H9 (cell line): ENCODE results near the gene CREB1. TPM values are rescaled to one million over a fixed set of nuclear protein-coding genes. Genes with fewer than 3 reads are reported as not detected.

ENCODE experiments used
- DNase-seq: peaks from one replicate; pipeline ENCODE4 v3.0.0-alpha.2; 2017
- H2AFZ ChIP-seq: one replicate; pipeline ENCODE4 v1.6.1; 2013; ENCODE audit warnings: mild to moderate bottlenecking, low read length, control low read depth, moderate library complexity
- H2AK5ac ChIP-seq: 2 replicates; pipeline ENCODE4 v1.6.1; 2013; ENCODE audit warnings: low read length, control low read depth, mixed read lengths; ENCODE audit not compliant: insufficient read length
- H2BK120ac ChIP-seq: one replicate; pipeline ENCODE4 v1.6.1; 2013; ENCODE audit warnings: low read depth, mild to moderate bottlenecking, low read length, control low read depth, inconsistent platforms; ENCODE audit not compliant: poor library complexity, severe bottlenecking
- H2BK12ac ChIP-seq: 2 replicates; pipeline ENCODE4 v1.6.1; 2013; ENCODE audit warnings: low read length, control low read depth, mixed read lengths, low read depth; ENCODE audit not compliant: insufficient read length
- H2BK15ac ChIP-seq: 2 replicates; pipeline ENCODE4 v1.6.1; 2013; ENCODE audit warnings: low read depth, low read length, control low read depth
- H2BK20ac ChIP-seq: one replicate; pipeline ENCODE4 v1.6.1; 2013; ENCODE audit warnings: low read depth, mild to moderate bottlenecking, low read length, control low read depth, inconsistent platforms; ENCODE audit not compliant: poor library complexity, severe bottlenecking
- H2BK5ac ChIP-seq: 2 replicates; pipeline ENCODE4 v1.6.1; 2013; ENCODE audit warnings: low read length, control low read depth, mixed read lengths; ENCODE audit not compliant: insufficient read length
- H3K14ac ChIP-seq: 2 replicates; pipeline ENCODE4 v1.6.1; 2013; ENCODE audit warnings: low read length, control low read depth; ENCODE audit not compliant: insufficient read depth
- H3K18ac ChIP-seq: 2 replicates; pipeline ENCODE4 v1.6.1; 2013; ENCODE audit warnings: low read depth, mild to moderate bottlenecking, mixed read lengths, low read length, control low read depth; ENCODE audit not compliant: insufficient read length
- H3K23ac ChIP-seq: 2 replicates; pipeline ENCODE4 v1.6.1; 2013; ENCODE audit warnings: low read length, control low read depth, mixed read lengths, low read depth; ENCODE audit not compliant: insufficient read length
- H3K23me2 ChIP-seq: 2 replicates; pipeline ENCODE4 v1.6.1; 2013; ENCODE audit warnings: low read depth, mild to moderate bottlenecking, mixed read lengths, low read length, control low read depth; ENCODE audit not compliant: insufficient read length, poor library complexity, severe bottlenecking
- H3K27ac ChIP-seq: 2 replicates; pipeline ENCODE4 v1.5.1; 2013; ENCODE audit warnings: low read length, control low read depth, mixed read lengths, low read depth; ENCODE audit not compliant: insufficient read length
- H3K27me3 ChIP-seq: 2 replicates; pipeline ENCODE4 v1.6.1; 2013; ENCODE audit warnings: low read length, control low read depth, inconsistent platforms; ENCODE audit not compliant: insufficient read depth
- H3K4ac ChIP-seq: 2 replicates; pipeline ENCODE4 v1.6.1; 2013; ENCODE audit warnings: low read depth, mild to moderate bottlenecking, control low read depth, inconsistent platforms, low read length, moderate library complexity
- H3K4me1 ChIP-seq: 2 replicates; pipeline ENCODE4 v1.6.1; 2013; ENCODE audit warnings: low read length, control low read depth, inconsistent platforms; ENCODE audit not compliant: insufficient read depth
- H3K4me2 ChIP-seq: 2 replicates; pipeline ENCODE4 v1.6.1; 2013; ENCODE audit warnings: low read length, control low read depth, mixed read lengths; ENCODE audit not compliant: insufficient read length, insufficient read depth
- H3K56ac ChIP-seq: 2 replicates; pipeline ENCODE4 v1.6.1; 2013; ENCODE audit warnings: low read depth, mild to moderate bottlenecking, mixed read lengths, low read length, control low read depth; ENCODE audit not compliant: insufficient read length
- H3K79me1 ChIP-seq: 2 replicates; pipeline ENCODE4 v1.6.1; 2013; ENCODE audit warnings: low read depth, mild to moderate bottlenecking, moderate library complexity, low read length, control low read depth, inconsistent platforms; ENCODE audit not compliant: insufficient read depth, poor library complexity, severe bottlenecking
- H3K79me2 ChIP-seq: 2 replicates; pipeline ENCODE4 v1.6.1; 2013; ENCODE audit warnings: low read length, control low read depth, inconsistent platforms; ENCODE audit not compliant: insufficient read depth
- H3K9ac ChIP-seq: 2 replicates; pipeline ENCODE4 v1.6.1; 2013; ENCODE audit warnings: low read length, control low read depth, mixed read lengths; ENCODE audit not compliant: insufficient read length; ENCODE audit errors: extremely low read depth
- H3K9me3 ChIP-seq: one replicate; pipeline ENCODE4 v1.6.1; 2013; ENCODE audit warnings: low read depth, low read length, inconsistent platforms; ENCODE audit not compliant: control insufficient read depth
- H3T11ph ChIP-seq: one replicate; pipeline ENCODE4 v1.6.1; 2013; ENCODE audit warnings: mild to moderate bottlenecking, low read length, control low read depth, inconsistent platforms
- H4K20me1 ChIP-seq: one replicate; pipeline ENCODE4 v1.6.1; 2013; ENCODE audit not compliant: control insufficient read depth, insufficient read length, insufficient read depth
- H4K5ac ChIP-seq: 2 replicates; pipeline ENCODE4 v1.6.1; 2013; ENCODE audit warnings: low read depth, mild to moderate bottlenecking, mixed read lengths, low read length, control low read depth; ENCODE audit not compliant: insufficient read length
- H4K8ac ChIP-seq: replicated peaks from 2 replicates; pipeline ENCODE4 v1.6.1; 2013; ENCODE audit warnings: low read length, control low read depth, mixed read lengths, low read depth; ENCODE audit not compliant: insufficient read length
- H4K91ac ChIP-seq: 2 replicates; pipeline ENCODE4 v1.6.1; 2013; ENCODE audit warnings: low read depth, mild to moderate bottlenecking, moderate library complexity, mixed read lengths, low read length, control low read depth; ENCODE audit not compliant: insufficient read length
- H3K27ac Mint-ChIP-seq, 3 experiments: 2 replicates in 2 of 3; 3 replicates in 1 of 3; pipeline ENCODE4 v1.8.0; 2020 to 2021; ENCODE audit warnings: mixed read lengths in 3 of 3, mild to moderate bottlenecking in 1 of 3, moderate library complexity in 1 of 3
- H3K27me3 Mint-ChIP-seq: 2 replicates; pipeline ENCODE4 v1.8.0; 2021; ENCODE audit warnings: low read depth, mild to moderate bottlenecking, moderate library complexity, mixed read lengths
- H3K36me3 Mint-ChIP-seq, 3 experiments: 2 replicates in 2 of 3; 3 replicates in 1 of 3; pipeline ENCODE4 v1.8.0; 2020 to 2021; ENCODE audit warnings: low read depth in 3 of 3, mixed read lengths in 3 of 3; ENCODE audit not compliant: insufficient read depth in 1 of 3
- H3K4me1 Mint-ChIP-seq, 2 experiments: 2 replicates each; pipeline ENCODE4 v1.8.0; 2020; ENCODE audit warnings: mixed read lengths in 2 of 2
- H3K4me3 Mint-ChIP-seq, 2 experiments: 2 replicates in 1 of 2; 3 replicates in 1 of 2; pipeline ENCODE4 v1.8.0; 2020 to 2021; ENCODE audit warnings: mild to moderate bottlenecking in 2 of 2, mixed read lengths in 2 of 2, moderate library complexity in 1 of 2
- H3K9me3 Mint-ChIP-seq, 2 experiments: 2 replicates in 1 of 2; 3 replicates in 1 of 2; pipeline ENCODE4 v1.8.0; 2020; ENCODE audit warnings: mild to moderate bottlenecking in 2 of 2, mixed read lengths in 2 of 2, moderate library complexity in 1 of 2
- WGBS: extraction: QIAGEN DNeasy Blood & Tissue Kit; methylation state at CpG from one replicate; pipeline ENCODE4 v1.1.7; 2013; ENCODE audit warnings: missing lambda C conversion rate, low lambda C conversion rate, mixed read lengths; ENCODE audit not compliant: insufficient read length; ENCODE audit errors: extremely low coverage; 5-methylcytosine and 5-hydroxymethylcytosine counted together
- total RNA-seq: library from RNA; stranded (reverse); gene quantifications from 2 replicates; pipeline ENCODE4 v1.2.1, GENCODE V29; 2021
- TF ChIP-seq, protein P1 (sequence below): fragments of 200-600 bp; sonication (generic); conservative IDR thresholded peaks from 3 replicates; pipeline ENCODE4 v1.8.0; 2021; ENCODE audit warnings: antibody characterized with exemption, mild to moderate bottlenecking

The CREB1 gene
- total RNA-seq, 1 experiment from 2014 or later: 103 TPM

DNA sequence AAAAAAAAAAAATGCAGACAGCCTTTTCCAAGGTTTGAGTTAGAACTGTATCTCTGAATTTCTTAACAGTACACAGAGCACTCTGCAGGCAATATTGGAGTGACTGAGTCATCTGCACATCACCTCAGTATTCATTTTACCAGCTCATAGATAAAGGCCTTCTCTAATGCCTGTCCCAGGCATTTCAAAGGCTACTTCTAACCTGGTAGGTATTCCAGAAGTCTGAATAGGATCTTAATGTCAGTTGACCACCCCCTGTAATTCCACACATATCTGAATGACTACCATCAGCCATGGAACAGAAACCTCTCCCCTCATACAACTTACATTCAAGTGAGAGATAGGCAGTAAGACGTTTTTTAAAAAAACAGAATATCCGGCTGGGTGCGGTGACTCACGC is 86.4 kb downstream of the CREB1 start:
- Mint-ChIP-seq H3K9me3 (no peaks in the 10 kb centered on the region), H3K4me3 (no peak overlapping the region), H3K27me3 (no peaks in the 10 kb centered on the region), H3K4me1 (peaks cover 4 to 12% of the 10 kb centered on the region in 2 experiments; a peak in 3 of 4 replicates), H3K27ac (no peak overlapping the region; a peak in 1 of 7 replicates), H3K36me3 (peaks cover 42 to 77% (median 58%) of the 10 kb centered on the region in 3 experiments)
- Histone ChIP-seq H4K5ac (no peak overlapping the region), H3K4me2 (no peak overlapping the region), H3K4ac (no peak overlapping the region), H3K23me2 (no peaks in the 10 kb centered on the region), H3K4me1 (no peaks in the 10 kb centered on the region), H3K79me2 (no peaks in the 10 kb centered on the region), H2AFZ (no peak overlapping the region), H4K20me1 (no peaks in the 10 kb centered on the region), H3K14ac (no peak overlapping the region), H4K8ac (no peak overlapping the region), H4K91ac (no peak overlapping the region), H2BK5ac (no peak overlapping the region), H3K27me3 (no peaks in the 10 kb centered on the region), H2AK5ac (no peak overlapping the region), H3K27ac (no peak overlapping the region), H2BK20ac (no peak overlapping the region), H3K9ac (no peak overlapping the region), H2BK120ac (no peak overlapping the region), H2BK12ac (no peak overlapping the region), H3K18ac (no peak overlapping the region), H3T11ph (no peak overlapping the region), H3K9me3 (no peaks in the 10 kb centered on the region), H3K23ac (no peak overlapping the region), H3K56ac (no peak overlapping the region), H2BK15ac (no peak overlapping the region), H3K79me1 (peaks cover 2% of the 10 kb centered on the region)
- no CpG with 5 or more reads among the region's 4 CpGs for WGBS
- TF ChIP-seq, protein P1, sequence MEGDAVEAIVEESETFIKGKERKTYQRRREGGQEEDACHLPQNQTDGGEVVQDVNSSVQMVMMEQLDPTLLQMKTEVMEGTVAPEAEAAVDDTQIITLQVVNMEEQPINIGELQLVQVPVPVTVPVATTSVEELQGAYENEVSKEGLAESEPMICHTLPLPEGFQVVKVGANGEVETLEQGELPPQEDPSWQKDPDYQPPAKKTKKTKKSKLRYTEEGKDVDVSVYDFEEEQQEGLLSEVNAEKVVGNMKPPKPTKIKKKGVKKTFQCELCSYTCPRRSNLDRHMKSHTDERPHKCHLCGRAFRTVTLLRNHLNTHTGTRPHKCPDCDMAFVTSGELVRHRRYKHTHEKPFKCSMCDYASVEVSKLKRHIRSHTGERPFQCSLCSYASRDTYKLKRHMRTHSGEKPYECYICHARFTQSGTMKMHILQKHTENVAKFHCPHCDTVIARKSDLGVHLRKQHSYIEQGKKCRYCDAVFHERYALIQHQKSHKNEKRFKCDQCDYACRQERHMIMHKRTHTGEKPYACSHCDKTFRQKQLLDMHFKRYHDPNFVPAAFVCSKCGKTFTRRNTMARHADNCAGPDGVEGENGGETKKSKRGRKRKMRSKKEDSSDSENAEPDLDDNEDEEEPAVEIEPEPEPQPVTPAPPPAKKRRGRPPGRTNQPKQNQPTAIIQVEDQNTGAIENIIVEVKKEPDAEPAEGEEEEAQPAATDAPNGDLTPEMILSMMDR: no peak
- DNase-seq: no peak
